Measurements from ENCODE around the gene SSH2.
A peak's percentile ranks its signal among the peaks of the same experiment; 100 is the strongest.

SSH2 gene

GRCh38 chr17:29618272-29619065 is 311.6 kb downstream of the SSH2 start:
- no peak for DNase-seq (ENCODE audit: low spot score)

GRCh38 chr17:29617481-29618271 is 312.4 kb downstream of the SSH2 start:
- TF ChIP-seq, protein P1, sequence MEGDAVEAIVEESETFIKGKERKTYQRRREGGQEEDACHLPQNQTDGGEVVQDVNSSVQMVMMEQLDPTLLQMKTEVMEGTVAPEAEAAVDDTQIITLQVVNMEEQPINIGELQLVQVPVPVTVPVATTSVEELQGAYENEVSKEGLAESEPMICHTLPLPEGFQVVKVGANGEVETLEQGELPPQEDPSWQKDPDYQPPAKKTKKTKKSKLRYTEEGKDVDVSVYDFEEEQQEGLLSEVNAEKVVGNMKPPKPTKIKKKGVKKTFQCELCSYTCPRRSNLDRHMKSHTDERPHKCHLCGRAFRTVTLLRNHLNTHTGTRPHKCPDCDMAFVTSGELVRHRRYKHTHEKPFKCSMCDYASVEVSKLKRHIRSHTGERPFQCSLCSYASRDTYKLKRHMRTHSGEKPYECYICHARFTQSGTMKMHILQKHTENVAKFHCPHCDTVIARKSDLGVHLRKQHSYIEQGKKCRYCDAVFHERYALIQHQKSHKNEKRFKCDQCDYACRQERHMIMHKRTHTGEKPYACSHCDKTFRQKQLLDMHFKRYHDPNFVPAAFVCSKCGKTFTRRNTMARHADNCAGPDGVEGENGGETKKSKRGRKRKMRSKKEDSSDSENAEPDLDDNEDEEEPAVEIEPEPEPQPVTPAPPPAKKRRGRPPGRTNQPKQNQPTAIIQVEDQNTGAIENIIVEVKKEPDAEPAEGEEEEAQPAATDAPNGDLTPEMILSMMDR (IDR thresholded peaks at IDR 0.05; ENCODE audit: extremely low read depth, missing control alignments), result peak; percentile 86
- peak; percentile 89 for DNase-seq (ENCODE audit: low spot score)

More at GRCh38 chr17:29618272-29619065, 311.6 kb downstream of the SSH2 start:
- TF ChIP-seq, protein P1 (IDR thresholded peaks at IDR 0.05; ENCODE audit: extremely low read depth, missing control alignments), result no peak

- TF ChIP-seq, protein P1 (IDR thresholded peaks at IDR 0.05; ENCODE audit: extremely low read depth, missing control alignments), result peak; percentile 94
- peak; percentile 93 for DNase-seq (ENCODE audit: low spot score)
Measured at GRCh38 chr17:29617125-29617480, 312.9 kb downstream of the SSH2 start.

DNA sequence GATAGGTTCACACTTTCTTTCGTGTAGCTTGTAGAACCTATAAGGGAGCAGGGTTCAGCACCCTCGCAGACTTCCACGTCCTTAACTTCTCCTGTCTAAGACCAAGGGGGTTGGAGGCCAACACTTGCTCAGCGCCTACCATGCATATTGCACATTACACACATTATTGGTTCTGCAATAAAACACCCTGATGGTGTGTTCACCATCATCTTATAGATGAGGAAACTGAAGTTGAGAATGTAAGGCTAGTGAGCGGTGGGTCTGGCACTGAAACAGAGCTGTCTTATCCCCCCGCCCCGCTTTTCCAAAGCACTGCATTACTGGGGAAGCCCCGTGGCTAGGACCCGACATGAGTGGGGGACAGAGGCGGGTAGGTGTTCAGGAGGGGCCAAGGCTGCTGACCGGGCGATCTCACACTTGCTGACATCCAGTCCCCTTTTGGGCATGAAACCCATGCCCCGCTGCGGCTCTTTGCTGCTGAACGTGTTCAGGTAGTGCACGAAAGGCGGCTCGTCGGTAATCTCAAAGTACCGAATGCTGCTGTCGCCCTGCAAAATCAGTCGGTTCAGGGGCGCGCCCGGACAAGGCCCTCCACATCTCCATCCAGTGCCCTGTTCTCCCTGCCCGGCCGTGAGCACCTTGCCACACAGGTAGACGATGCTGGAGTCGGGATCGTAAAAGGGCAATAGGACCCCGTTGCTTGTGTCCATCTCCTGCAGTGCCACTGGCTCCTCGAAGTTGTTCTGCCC is 313.6 kb downstream of the SSH2 start:
- no peak for DNase-seq (ENCODE audit: low spot score)
- TF ChIP-seq, protein P1 (IDR thresholded peaks at IDR 0.05; ENCODE audit: extremely low read depth, missing control alignments), result no peak

DNA sequence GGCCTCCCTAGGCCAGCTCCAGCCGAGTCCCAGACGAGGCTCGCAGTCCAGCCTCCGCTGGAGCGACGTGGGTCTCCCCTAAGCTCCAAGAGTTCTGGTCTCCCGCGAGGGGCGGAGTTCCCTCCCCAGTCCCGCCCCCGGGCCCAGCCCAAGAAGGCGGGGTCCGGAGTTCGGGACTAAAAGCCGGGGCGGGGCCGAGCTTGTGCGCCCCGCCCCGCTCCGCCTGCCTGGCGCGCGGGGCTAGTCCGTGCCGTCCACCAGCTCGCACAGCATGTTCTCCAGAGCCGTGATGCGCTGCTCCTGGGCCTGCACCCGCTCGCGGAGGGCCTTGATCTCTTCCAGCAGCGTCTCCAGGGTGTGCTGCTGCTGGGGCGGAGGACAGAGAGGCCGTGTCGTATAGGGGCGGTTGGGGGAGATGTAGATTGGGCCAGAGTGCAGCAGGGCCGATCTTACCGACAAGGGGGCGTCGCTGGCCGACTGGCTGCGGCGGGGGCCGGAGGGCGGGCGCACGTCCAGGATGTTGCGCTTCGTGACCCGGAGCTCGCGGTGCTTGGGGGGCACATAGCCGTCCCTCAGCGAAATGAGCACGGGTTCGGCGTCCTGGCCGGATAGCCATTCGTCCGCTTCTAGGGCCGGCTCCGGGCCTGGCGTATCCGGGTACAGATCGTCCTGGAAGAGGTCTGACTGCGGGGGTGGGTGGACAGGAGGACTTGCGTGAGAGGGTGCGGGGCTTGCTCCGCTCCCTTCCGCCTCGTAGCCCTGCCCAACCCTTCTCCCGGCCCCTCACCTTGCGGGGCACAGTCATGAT is 314.3 kb downstream of the SSH2 start:
- peak; percentile 96 for DNase-seq (ENCODE audit: low spot score)
- TF ChIP-seq, protein P1 (IDR thresholded peaks at IDR 0.05; ENCODE audit: extremely low read depth, missing control alignments), result no peak

GRCh38 chr17:29615048-29615385 is 315.0 kb downstream of the SSH2 start:
- DNase-seq (ENCODE audit: low spot score), result peak; percentile 62
- TF ChIP-seq, protein P1 (IDR thresholded peaks at IDR 0.05; ENCODE audit: extremely low read depth, missing control alignments), result no peak

Data from GM20000 (cell line).